Measurements from ENCODE around the gene AQP3. TPM values are rescaled to one million over a fixed set of nuclear protein-coding genes. Genes with fewer than 3 reads are reported as not detected.

AQP3 gene
- total RNA-seq, 1 donor from 2014 or later: 1.1 TPM

DNA sequence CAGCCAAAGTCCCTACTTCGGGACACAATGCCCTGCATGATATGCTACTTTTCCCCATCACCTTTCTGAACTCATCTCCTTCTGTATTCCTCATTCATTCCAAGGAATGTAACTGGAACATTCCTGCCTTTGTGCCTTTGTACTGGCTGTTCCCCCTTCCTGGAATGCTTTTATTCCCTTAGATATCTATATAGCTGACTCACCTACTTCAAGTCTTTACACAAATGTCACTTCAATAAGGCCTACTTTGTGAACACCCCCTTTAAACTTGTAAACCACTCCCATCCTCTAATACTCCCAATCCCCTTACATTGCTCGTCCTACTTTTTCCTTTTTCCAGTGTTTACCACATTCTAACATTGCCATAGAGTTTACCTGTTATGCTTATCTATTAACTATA lies 24.0 kb upstream of the AQP3 start:
- Mint-ChIP-seq H3K4me3 (peak overlapping the region; percentile 67), H3K36me3 (ENCODE audit: low read depth) (peaks cover 10% of the 10 kb centered on the region), H3K27ac (ENCODE audit: unreplicated experiment) (no peak overlapping the region)

DNA sequence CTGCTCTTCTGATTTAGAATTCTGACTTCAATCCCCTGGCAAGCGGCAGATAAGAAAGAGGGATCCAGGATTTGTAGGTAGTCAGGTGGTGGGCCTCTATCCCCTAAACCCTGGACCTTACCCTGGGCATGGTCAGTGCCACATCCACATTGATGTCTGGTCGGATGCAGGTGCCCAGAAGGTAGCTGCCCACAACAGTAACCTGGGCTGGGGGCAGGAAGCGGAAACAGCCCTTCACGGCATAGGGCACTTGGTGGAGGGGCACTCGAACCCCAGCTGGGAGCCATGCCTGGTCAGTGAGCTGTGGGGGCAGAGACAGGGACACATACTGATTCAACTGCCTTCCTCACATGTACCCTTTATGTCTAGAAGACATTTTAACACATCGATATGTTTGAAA lies 22.5 kb upstream of the AQP3 start:
- DNase-seq (ENCODE audit: low read depth, low spot score): no peak
- peaks cover 28% of the 10 kb centered on the region for H3K4me1 Mint-ChIP-seq
- peaks cover 10% of the 10 kb centered on the region for H3K36me3 Mint-ChIP-seq (ENCODE audit: low read depth)
- no peaks in the 10 kb centered on the region for H3K9me3 Mint-ChIP-seq
- no peak overlapping the region for H3K27ac Mint-ChIP-seq (ENCODE audit: unreplicated experiment)
- H3K27me3 Mint-ChIP-seq (ENCODE audit: low read depth): no peaks in the 10 kb centered on the region
- TF ChIP-seq, protein P1, sequence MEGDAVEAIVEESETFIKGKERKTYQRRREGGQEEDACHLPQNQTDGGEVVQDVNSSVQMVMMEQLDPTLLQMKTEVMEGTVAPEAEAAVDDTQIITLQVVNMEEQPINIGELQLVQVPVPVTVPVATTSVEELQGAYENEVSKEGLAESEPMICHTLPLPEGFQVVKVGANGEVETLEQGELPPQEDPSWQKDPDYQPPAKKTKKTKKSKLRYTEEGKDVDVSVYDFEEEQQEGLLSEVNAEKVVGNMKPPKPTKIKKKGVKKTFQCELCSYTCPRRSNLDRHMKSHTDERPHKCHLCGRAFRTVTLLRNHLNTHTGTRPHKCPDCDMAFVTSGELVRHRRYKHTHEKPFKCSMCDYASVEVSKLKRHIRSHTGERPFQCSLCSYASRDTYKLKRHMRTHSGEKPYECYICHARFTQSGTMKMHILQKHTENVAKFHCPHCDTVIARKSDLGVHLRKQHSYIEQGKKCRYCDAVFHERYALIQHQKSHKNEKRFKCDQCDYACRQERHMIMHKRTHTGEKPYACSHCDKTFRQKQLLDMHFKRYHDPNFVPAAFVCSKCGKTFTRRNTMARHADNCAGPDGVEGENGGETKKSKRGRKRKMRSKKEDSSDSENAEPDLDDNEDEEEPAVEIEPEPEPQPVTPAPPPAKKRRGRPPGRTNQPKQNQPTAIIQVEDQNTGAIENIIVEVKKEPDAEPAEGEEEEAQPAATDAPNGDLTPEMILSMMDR (conservative IDR thresholded peaks at IDR 0.05): no peak
- H3K4me3 Mint-ChIP-seq: peak overlapping the region; percentile 41

More for the DNA sequence above, 24.0 kb upstream of the AQP3 start:
- no peak for DNase-seq (ENCODE audit: low read depth, low spot score)
- TF ChIP-seq, protein P1 (conservative IDR thresholded peaks at IDR 0.05): no peak
- Mint-ChIP-seq H3K9me3 (no peaks in the 10 kb centered on the region), H3K4me1 (peaks cover 28% of the 10 kb centered on the region), H3K27me3 (ENCODE audit: low read depth) (no peaks in the 10 kb centered on the region)

DNA sequence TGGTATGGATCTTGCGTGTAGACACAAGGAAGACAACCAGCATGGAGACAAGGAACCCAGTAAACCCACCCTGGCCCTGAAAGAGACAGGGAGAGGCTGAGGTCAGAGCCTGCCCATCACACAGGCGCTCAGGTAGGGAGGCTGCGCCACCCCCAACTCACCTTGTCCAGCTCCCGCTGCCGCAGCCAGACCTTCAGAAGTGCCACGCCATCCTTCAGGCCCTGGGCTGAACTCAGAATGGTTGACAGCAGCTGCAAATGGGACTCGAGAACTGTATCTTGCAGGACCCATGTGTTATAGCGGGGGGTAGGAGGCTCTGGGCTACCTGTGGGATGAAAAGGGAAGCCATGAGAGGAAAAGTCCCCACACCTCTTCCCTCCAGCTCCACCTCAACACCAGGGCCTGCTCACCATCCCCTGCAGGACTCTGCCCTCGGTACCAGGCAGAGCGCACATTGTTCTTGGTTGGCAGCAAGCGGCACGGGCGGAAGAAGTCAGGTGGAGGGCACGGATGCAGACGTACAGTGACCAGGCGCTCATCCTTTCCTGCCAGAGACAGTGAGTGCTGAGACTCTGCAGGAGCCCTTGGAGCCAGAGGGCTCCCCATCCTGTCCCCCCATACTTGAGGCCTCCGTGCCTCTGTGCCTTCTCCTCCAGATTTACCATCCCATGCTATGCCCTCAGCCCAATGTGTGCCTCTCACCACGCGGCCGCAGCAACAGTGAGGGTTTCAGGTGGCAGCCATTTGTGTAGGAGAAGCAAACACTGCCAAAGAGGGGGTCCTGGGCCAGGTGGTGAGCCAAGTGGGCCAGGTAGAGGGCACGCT lies 21.6 kb upstream of the AQP3 start:
- H3K9me3 Mint-ChIP-seq: no peaks in the 10 kb centered on the region
- H3K36me3 Mint-ChIP-seq (ENCODE audit: low read depth): peaks cover 10% of the 10 kb centered on the region
- TF ChIP-seq, protein P1 (conservative IDR thresholded peaks at IDR 0.05): no peak
- DNase-seq (ENCODE audit: low read depth, low spot score): no peak
- H3K4me1 Mint-ChIP-seq: peaks cover 22% of the 10 kb centered on the region
- no peaks in the 10 kb centered on the region for H3K27me3 Mint-ChIP-seq (ENCODE audit: low read depth)
- H3K27ac Mint-ChIP-seq (ENCODE audit: unreplicated experiment): no peak overlapping the region
- peak overlapping the region; percentile 41 for H3K4me3 Mint-ChIP-seq

DNA sequence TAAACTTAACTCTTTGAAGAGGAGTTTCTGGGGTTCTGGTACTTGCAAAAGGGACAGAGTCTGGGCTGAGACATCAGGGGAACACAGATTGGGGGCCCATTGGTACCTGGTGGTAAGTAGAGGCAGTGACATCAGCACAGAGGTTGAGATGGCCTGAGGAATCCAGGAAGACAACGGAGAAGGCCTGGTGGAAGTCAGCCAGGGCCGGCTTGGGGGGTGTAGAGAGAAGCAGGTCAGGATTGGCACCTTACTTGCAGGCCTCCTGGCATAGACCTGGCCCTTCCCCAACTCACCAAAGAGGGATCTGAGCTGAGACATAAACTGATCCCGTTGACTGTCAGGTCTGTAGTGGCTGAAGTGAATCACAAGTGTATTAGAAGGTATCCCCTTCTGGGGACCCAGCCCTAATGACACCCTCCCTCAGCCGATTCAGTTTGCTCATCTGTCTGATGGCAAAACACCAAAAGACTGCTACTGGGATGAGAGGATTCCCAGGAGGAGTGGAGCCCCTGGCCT lies 20.9 kb upstream of the AQP3 start:
- Mint-ChIP-seq H3K4me3 (peak overlapping the region; percentile 42), H3K27ac (ENCODE audit: unreplicated experiment) (peak overlapping the region; percentile 20), H3K4me1 (peaks cover 17% of the 10 kb centered on the region), H3K9me3 (no peaks in the 10 kb centered on the region), H3K27me3 (ENCODE audit: low read depth) (no peaks in the 10 kb centered on the region), H3K36me3 (ENCODE audit: low read depth) (peaks cover 7% of the 10 kb centered on the region)
- TF ChIP-seq, protein P1 (conservative IDR thresholded peaks at IDR 0.05): no peak
- no peak for DNase-seq (ENCODE audit: low read depth, low spot score)

DNA sequence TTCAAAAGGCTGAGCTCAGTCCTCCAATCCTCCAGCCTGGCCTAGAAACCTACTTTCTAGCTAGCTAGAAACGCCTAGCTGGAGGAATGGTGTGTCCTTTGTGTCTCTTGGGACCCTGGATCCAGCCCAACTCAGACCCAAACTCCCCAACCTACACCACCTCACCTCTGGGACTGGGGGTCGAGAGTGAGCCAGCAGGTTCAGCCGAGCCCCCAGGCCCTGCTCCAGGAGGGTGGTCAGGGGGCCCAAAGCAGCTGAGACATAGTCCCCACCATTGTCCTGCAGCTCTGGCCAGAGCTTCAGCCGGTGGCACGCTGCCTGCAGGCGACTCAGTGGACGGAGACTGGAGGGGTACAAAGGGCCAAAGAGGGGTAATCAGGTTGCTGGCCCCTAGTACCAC lies 20.1 kb upstream of the AQP3 start:
- H3K36me3 Mint-ChIP-seq (ENCODE audit: low read depth): peaks cover 7% of the 10 kb centered on the region
- H3K27me3 Mint-ChIP-seq (ENCODE audit: low read depth): no peaks in the 10 kb centered on the region
- TF ChIP-seq, protein P1 (conservative IDR thresholded peaks at IDR 0.05): no peak
- H3K4me3 Mint-ChIP-seq: no peak overlapping the region
- H3K27ac Mint-ChIP-seq (ENCODE audit: unreplicated experiment): no peak overlapping the region
- H3K4me1 Mint-ChIP-seq: peaks cover 10% of the 10 kb centered on the region
- H3K9me3 Mint-ChIP-seq: no peaks in the 10 kb centered on the region
- no peak for DNase-seq (ENCODE audit: low read depth, low spot score)
